Smooth muscle cell of the brain vasculature (primary cell): Measurements from ENCODE around the gene ERC2.

Experiments
- DNase-seq: peaks from one replicate; pipeline ENCODE4 v3.0.0-alpha.2; 2012; ENCODE audit warnings: low read depth, low spot score

The ERC2 gene

DNA sequence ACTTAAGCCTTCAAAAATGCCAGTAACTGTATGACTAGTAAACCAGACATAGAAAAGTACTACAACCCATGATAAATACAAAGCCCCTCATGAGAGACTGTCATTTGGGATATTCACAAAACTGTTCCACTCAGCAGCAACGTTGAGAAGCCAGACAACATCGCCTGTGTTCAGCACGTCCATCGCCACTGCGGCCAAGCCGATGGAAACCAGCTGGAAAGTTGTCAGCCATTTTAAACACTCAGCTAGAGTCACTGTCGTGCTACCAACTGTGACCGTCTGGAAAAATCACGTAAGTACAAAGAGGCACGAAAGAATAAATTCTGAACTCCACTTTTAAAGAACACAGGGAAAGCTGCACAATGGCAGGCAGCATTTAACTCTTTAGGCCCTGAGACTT, 640.5 kb downstream of the ERC2 start:
- no peak for DNase-seq

DNA sequence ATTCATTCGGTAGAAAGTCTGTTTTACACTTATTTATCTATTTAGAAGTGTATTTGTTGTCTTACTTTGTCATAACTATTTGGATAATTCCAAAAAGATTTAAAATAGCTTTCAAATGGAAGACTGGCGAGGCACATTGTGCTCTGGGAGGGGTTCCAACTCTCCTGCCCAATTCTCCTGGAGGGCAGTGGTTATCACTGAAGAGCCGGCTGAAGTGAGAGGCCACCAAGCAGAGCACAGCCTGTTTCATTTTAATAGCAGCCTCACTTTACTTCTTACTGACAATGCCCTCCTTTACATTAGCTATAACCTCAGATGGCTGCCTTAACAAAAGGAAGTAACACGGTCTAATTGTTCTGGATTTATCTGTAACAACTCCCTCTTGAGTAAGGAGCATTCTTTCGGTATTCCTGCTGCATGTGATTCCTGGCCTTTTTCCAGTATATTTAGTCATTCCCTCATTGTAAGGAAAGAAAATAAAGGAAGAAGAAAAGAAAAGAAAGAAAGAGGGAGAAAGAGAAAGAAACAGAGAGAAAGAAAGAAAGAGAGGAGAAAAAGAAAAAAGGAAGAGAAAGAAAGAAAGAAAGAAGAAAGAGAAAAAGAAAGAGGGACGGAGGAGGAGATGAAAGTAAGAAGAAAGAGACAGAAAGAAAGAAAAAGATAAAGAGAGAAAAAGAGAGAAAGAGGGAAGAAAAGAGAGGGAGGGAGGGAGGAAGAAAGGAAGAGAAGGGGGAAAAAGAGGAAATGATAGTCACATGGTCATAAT, 641.4 kb downstream of the ERC2 start:
- no peak for DNase-seq

DNA sequence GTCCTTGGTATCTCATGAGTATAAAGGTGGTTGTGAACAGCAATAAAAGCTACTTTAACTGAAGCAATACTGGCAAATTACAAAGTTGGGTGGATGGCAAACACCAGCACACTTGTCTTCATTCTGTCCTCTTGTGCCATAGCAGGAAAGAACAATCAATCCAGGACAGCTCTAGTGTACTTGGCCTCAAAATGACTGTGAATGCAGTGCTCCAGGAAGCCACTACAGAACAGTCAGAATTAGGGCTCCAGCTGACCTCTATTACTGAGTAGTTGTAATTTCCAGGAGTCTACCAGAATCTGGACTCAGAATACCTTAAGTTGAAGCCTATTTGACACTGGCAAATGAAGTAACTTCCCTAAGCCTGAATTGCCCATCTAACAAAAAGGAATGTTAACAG, 642.2 kb downstream of the ERC2 start:
- no peak for DNase-seq

DNA sequence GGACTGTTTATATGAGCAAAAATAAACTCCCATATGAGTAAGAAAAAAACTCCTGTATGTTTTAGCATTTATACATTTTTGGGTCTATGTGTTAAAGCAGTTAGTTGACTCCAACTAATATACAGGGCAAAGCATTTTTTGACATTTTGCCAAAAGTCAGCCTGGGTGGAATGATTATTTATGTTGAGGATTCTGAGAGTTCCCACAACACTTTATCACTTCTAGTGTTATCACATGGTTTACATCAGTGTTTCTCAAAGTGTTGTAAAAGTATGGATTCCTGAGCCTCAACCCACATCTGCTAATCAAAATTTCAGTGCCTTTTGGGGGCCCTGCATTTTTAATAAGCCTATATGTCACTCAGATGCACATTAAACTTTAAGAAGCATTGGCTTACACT, 643.9 kb downstream of the ERC2 start:
- DNase-seq: no peak

DNA sequence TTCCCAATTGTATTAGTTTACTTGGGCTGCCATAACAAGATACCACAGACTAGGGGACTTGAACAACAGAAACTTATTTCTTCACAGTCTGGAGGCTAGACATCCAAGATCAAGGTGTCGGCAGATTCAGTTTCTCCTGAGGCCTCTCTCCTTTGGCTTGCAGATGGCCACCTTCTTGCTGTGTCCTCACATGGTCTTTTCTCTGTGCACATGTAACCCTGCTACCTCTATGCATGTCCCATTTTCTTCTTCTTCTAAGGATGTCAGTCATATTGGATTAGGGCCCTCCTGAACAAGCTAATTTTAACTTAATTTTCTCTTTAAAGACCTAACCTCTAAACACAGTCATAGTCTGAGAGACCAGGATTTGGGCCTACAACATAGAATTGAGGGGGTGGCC, 644.4 kb downstream of the ERC2 start:
- no peak for DNase-seq

DNA sequence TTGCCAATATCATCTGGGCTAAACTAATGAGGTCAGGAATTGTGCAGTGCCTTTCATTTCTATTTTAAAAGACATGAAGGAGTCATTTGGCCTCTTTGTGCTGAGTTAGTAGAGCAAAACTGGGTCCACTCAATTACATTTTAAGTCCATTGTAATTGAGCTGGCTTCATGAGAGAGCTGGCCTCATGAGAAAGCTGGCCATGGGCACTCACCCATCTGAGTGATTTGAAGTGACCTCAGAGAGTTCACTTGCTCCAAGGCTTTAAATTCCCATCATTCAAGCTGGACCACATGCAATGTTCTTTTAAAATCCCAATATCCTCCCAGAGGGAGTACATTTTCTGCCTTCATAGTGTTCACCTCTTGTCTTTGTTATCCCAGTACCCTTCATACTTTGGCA, 645.3 kb downstream of the ERC2 start:
- no peak for DNase-seq

DNA sequence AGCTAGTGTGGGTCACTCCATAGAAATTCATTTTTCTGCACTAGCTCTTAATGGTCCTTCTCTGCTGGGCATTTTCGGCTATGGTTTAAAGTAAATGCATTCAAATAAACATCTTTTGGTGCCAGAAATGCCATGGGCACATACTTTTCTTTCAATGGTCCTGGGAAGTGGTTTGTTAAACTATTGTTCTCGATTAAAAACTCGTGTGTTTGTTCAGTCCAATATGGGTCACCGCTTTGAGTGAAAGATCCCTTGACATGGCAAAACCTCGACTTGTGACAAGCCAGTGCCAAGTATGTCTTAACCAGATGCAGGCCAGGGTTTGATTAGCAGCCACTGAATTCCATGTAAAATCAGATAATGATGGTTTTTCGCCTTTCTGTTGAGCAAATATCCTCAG, 649.3 kb downstream of the ERC2 start:
- DNase-seq: no peak

DNA sequence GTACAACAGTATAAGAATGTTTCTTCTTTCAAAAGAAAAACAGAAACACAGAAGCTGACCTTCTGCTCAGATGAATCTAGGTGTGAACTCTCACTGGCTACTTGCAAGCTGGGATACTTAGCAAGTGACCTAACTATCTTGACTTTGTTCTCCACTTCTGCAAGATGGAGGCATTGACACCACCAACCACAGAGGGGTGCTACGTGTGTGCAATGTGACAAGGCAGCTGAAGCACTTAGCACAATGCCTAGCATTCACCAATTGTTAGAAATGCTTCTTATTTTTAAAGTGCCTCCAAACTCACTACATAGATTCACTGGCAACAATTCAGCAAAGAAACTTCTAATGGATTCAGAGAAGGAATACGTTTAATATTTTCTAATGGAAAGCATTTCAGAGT, 649.8 kb downstream of the ERC2 start:
- DNase-seq: no peak

DNA sequence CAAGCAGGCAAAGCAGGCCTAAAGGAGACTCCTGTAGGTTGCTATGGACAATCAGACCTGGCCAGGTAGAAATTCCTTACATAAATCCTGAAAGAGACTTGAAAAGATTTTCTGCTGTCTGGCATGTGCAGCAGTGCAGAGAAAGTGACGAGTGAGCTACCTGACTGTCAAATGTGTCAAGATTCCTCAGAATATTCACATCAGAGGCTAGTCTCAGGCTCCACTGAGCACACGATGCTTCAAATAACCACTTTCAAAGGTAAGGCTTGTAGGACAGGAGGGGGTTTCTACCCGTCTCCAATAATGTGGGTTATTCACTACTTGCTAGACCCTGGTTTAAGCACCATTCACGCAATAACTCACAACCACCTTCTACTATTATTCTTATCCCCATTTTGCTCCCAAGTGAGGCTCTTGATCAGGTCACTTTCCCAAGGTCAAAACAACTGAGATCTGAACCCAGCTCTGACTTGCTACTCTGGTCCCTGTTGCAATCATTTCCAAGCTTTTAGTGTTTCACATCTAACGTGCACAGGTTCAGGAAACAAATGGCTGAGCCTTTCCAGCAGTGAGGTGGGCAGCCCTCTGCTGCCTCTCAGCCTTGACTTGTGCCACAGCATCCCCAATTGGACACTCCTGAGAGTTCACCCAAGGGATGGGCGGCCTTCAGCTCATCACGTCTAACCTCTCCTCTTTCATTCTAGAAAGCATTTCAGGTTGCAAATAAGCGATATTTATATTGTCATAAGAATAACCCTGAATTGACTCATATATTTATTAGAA, 651.3 kb downstream of the ERC2 start:
- DNase-seq: no peak

DNA sequence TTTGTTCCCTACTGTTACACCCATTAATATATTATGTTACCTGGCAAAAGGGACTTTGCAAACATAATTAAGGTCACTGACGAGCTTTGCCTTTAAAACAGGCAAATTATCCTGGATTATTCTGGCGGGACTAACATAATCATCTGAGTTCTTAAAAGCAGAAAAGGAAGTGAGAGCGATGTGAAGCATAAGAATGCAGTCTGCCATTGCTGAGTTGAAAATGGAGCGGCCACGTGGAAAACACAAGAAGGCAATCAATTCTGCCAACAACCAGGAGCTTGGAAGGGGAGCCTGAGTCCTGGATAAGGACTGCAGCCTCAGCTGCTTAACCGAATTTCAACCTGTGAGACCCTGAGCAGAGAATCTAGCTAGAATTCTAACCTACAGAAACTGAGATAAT, 653.0 kb downstream of the ERC2 start:
- no peak for DNase-seq

DNA sequence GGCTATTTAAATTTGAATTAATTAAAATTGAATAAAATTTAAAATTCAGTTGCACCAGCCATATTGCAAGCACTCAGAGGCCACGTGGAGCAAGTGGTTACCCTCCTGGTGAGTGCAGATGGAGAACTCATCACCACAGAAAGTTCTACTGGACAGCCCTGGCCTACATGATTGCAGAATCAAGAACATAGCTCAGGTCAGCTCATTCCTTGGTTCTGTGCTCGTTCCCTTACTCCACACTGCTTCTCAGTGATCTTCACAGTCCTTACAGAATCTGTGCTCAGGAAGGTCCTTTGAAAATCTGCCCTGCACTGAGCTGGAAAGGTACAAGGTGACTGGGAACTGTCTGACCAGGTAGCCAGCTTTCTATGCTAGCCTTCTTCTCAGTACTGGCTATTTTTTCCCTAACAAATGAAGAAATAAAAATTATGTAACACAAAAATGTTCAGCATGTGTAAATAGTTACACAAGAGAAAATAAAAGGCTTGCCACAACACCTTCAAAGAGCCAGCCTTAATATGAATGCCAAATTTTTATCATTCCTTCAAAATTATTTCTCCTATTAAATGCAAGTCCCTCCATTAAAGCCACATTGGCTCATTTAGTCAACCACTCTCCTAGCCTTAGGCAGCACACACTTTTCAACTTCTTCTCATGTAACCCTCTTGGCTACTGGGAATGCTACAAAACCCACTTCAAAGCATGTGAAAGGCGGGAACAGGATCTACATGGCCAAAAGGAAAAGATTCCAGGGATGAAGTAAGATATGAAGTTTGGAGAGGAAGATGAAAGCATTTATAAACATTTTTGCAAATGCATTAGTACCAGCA, 654.8 kb downstream of the ERC2 start:
- no peak for DNase-seq

DNA sequence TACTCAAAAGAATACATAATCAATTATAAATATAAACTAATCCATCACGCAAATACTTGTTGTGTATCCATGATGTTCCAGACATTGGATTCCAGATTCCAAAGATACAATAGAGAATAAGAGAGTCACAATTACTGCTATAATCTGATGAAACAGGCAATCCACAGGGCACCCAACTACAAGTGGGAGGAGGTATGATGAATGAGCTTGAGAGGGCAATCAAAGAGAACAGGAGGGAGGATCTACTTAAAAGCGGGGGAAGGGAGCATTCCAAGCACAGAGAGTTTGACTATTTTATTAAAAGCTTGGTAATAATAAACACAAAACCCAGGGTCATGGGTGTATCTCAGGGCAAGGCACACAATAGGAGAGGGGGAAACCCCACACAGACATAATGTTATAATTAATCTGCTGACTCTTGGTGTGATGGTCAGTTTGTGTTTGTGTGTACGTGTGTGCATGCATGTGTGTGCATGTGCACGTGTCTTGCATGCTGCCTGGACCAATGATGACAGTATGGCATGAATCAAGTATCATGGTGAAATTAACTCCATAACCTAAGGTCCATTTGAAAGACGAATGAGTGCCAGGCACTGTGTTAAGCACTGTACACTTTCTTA, 655.8 kb downstream of the ERC2 start:
- DNase-seq: no peak

DNA sequence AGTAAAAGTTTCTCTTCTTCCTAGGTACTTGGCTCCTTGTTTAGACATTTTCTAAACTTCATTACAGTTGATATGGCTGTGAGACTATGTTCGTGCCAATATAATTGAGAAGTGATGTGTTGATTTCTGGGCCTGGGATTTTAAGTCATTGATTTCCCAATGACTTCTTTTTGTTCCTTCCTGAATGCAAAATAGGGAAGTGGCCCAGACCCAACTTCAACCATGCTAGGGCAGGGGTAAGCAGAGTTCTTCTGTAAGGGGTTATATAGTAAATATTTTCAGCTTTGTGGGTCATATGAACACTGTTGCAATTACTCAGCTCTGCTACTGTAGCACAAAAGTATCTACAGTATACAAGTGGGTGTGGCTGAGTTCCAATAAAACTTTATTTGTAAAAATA, 661.1 kb downstream of the ERC2 start:
- DNase-seq: no peak

DNA sequence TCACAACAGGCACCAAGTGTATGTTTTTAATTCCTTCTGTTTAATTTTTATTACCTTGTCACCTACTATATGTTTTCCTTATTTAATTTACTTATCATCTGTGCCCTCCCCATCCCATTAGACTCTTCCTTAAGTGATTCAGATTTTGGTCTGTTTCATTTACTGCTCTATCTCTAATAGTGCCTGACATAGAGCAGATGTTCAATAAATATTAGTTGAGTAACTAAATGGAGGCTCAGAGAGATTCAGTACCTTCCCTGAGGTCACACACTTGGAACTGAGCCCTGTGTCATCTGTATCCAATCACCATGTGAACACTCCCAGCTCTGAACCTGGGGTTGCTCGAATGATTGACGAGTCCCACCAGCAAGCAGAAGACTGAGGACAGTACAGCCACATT, 663.1 kb downstream of the ERC2 start:
- DNase-seq: no peak

DNA sequence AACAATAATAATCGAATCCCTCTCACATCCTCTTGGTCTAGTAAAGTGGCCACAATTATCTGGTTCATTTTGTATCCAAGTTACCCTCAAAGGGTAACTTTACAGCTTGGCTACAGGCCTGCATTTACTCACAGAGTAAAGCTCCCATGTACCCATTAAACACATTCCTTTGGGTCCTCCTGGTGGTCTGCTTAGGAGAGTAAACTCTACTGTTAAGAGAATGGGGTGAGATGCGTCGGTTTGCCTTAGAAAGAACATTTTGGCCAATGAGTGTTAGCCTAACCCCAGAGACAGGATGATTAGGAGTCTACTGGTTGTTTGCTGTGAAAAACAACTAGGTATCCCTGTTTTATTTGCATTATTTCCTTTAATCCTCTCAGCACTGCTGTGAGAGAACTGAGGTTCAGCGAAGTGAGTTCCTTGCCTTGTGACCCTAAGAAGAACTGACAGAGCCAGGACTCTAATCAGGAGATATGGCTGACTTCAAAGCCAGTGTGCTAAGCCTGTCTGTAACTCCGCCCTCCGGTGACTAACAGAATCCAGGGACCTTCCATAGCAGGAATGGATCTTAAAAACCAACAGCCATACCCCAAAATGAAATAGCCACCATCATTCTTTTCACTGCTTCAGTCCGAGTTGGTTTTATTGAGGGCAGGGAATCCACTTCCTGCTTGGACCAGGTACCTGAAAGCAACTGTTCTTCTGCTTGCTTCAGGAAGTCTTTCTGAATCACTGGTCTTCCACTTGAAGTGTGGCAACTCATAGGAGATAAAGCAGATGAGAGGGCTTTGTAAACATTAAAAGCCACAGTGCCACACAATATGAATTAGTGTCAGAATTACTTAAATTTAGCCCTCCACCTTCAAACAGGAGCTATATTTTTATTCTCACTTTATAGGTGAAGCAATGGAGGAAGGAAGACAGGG, 663.8 kb downstream of the ERC2 start:
- DNase-seq: no peak

DNA sequence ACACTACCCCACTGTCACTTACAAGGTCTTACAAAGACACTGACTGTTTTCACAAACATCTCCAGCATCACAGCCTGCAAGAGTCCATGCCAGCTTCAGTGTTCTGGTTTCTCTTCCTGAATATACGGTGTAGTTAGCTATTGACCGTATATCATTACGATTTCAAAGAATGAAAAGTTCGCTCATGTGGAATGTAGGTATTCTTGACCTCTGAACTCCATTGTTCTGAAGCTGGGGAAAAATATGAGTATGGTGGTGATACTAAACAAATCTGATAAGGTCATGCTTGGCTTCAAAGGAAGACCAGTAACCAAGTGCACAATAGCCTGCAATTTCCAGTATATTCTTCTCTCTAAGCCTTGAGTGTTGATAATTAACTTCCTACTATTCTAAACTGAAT, 665.5 kb downstream of the ERC2 start:
- no peak for DNase-seq

DNA sequence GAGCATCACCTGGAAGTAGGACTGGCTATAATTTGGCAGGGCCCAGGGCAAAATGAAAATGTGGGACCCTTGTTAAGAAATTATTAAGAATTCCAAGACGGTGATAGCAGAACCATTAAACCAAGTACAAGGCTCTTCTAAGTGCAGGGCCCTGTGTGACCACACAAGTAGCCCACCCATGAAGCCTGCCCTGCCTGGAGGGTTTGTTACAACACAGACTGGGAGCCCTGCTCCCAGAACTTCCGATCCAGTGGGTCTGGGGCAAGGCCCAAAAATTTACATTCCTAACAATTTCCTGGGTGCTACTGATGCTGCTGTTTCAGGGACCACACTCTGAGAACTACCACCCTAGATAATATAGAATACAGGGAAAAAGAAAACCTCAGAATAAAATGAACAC, 666.6 kb downstream of the ERC2 start:
- DNase-seq: no peak

DNA sequence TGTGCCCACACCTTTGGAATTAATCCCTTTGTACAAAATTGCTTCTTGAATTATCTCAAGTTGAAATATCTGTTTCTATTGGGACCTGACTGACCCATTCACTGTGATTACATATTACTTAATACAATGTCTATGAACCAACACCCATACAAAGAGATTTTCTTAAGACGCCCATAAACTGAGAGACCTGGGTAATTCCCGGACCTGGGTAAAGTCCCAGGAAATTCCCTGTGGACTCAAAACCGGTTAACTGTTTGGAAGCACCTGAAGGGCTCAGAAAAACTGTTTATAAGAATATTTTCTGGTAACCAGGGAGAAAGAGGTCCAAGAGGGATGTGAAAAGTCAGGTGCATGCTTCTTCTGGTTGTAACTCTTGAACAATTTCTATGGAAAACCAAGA, 667.2 kb downstream of the ERC2 start:
- DNase-seq: no peak

DNA sequence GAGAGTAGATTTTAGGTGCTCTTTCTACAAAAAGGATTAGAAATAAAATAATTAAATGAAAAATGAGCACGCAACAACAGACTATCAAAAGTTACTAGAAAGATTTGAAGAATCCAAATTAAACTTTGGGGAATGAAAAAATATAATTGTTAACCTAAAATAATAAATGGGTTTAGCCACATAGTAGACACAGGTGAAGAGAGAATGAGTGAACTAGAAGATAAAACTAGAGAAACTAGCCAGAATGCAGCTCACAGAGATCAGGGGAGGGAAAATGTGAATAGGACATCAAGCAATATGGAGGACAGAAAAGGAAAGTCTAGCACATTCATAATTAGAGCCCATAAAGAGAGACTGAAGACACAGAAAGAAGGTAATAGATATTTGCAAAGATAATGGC, 670.5 kb downstream of the ERC2 start:
- DNase-seq: no peak

DNA sequence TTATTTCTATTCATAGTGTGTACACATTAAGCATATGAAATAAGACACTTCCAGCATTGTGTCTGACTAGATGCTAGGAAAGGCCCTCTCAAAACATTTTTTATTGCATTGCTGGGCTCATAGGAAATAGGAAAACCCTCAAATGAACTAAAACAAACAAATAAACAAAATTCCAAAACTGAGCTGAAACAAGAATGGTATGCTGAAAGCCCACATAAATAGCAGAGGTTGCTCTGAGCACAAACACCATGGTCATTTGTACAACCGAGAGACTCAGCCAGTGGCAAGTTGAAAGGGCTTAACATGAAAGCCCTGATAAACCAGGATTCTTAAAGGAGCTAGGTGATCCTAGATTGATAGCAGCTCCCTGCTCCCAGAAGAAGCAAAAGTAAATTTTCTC, 671.2 kb downstream of the ERC2 start:
- DNase-seq: no peak

DNA sequence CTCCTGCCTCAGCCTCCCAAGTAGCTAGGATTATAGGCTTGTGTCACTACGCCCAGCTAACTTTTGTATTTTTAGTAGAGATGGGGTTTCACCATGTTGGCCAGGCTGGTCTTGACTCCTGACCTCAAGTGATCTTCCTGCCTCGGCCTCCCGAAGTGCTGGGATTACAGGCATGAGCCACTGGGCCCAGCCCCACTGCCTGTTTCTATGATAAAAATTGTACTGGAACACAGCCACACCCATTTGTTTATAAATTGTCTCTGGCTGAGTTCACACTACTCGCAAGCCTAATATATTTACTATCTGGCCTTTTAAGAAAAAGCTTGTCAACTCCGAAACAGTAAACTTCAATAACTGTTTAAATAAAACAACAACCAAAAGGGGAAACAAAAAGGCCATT, 671.7 kb downstream of the ERC2 start:
- DNase-seq: no peak
